Measurements from ENCODE around the gene DDAH1.

- no peak for TF ChIP-seq CTCF (conservative IDR thresholded peaks at IDR 0.05; ENCODE audit: low read length)
- TF ChIP-seq EZH2phosphoT487 (IDR thresholded peaks at IDR 0.05; ENCODE audit: borderline replicate concordance): no peak
These were observed 36.5 kb upstream of the DDAH1 start for GRCh38 chr1:85501355-85501898.
